NCI-H446 (cell line): ENCODE data around the gene CPSF4.
"Not testable (repeated sequence)": the region's sequence is repeated elsewhere in the genome, so short reads cannot be mapped to it uniquely, and the experiment has no call there.

Experiments
- DNase-seq, 2 experiments: peaks; one replicate each; lab custom pipeline; 2025; lab: John Stamatoyannopoulos, UW

CPSF4 gene

GRCh38 chr7:99408379-99409191, 30.2 kb upstream of the CPSF4 start, which contains the start of the genes BUD31 and PDAP1:
Gene BUD31 (plus strand): TSS chr7:99408969. CDS start chr7:99411093, 2,124 bp downstream.
Gene PDAP1 (minus strand): TSS chr7:99408597. CDS start chr7:99408548, 49 bp downstream.
- DNase-seq = peak; percentile 45 to 91

- no peak for DNase-seq
Measured at GRCh38 chr7:99409192-99409572, 29.6 kb upstream of the CPSF4 start.

GRCh38 chr7:99409806-99410205, 28.9 kb upstream of the CPSF4 start:
- no peak for DNase-seq

- DNase-seq = no peak
Measured at GRCh38 chr7:99410635-99411034, 28.1 kb upstream of the CPSF4 start.

- DNase-seq = peak in 1 of 2 experiments; percentile 10
Measured at GRCh38 chr7:99415513-99416127, 23.1 kb upstream of the CPSF4 start.

GRCh38 chr7:99418260-99418659, 20.5 kb upstream of the CPSF4 start:
- no peak for DNase-seq

GRCh38 chr7:99419323-99420021, 19.3 kb upstream of the CPSF4 start:
- no peak for DNase-seq

GRCh38 chr7:99420213-99420612, 18.5 kb upstream of the CPSF4 start:
- DNase-seq = no peak

GRCh38 chr7:99420986-99421385, 17.8 kb upstream of the CPSF4 start:
- no peak for DNase-seq

- DNase-seq = no peak
Measured at GRCh38 chr7:99422186-99422585, 16.6 kb upstream of the CPSF4 start.

- no peak for DNase-seq
Measured at GRCh38 chr7:99422625-99423024, 16.1 kb upstream of the CPSF4 start.

- no peak for DNase-seq
Measured at GRCh38 chr7:99424932-99425730, 13.6 kb upstream of the CPSF4 start.

GRCh38 chr7:99428972-99429566, 9.7 kb upstream of the CPSF4 start:
- no peak for DNase-seq

GRCh38 chr7:99429756-99430155, 9.0 kb upstream of the CPSF4 start:
- DNase-seq = no peak

GRCh38 chr7:99431756-99432540, 6.8 kb upstream of the CPSF4 start:
- DNase-seq = not testable (repeated sequence)

- no peak for DNase-seq
Measured at GRCh38 chr7:99433158-99433557, 5.6 kb upstream of the CPSF4 start.

- no peak for DNase-seq
Measured at GRCh38 chr7:99437946-99438572, 684 bp upstream of the CPSF4 start.

GRCh38 chr7:99440195-99440594, 1.5 kb downstream of the CPSF4 start:
- no peak for DNase-seq

- no peak for DNase-seq
Measured at GRCh38 chr7:99446096-99446495, 7.4 kb downstream of the CPSF4 start.

- no peak for DNase-seq
Measured at GRCh38 chr7:99447943-99448342, 9.2 kb downstream of the CPSF4 start.
